ENCODE results near the gene CD82.

CD82 gene

DNA sequence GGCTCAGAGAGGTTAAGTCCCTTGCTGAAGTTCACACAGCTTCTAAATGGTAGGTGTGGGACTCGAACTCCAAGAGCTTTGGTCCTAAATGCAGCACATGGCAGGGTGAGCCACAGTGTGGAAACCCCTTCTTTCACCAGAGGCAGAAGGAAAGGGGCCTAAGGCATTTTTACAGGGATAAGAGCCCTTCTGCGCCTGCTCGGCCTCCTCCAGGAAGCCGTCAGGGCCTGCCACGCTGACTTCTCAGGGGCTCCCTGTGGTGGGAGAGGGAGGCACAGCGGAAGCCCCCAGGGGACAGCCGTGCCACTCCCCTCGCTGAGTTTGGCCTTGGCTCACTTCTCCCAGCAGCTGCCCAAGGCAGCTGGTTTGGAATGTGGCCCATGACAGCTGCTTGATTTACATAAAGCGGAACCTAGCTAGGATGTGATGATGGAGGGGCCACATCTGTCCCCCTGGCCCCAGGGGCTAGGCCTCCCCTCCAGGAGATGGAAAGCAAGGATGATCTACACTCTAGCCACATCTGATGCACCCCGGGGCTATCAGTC, 35.4 kb downstream of the CD82 start:
- Histone ChIP-seq H3K27me3 (ENCODE audit: control insufficient read depth, insufficient read depth, low read length) (no peaks in the 10 kb centered on the region), H3K4me3 (ENCODE audit: low read depth, low read length) (no peak overlapping the region), H3K36me3 (ENCODE audit: control insufficient read depth, insufficient read depth, low read length) (no peaks in the 10 kb centered on the region), H3K4me1 (no peaks in the 10 kb centered on the region), H3K79me2 (no peaks in the 10 kb centered on the region), H3K4me2 (ENCODE audit: low read length) (no peak overlapping the region), H3K27ac (no peak overlapping the region), H3K9me3 (ENCODE audit: control insufficient read depth, low read length) (no peaks in the 10 kb centered on the region), H2AFZ (no peak overlapping the region), H3K9ac (no peak overlapping the region)
- TF ChIP-seq, protein P1, sequence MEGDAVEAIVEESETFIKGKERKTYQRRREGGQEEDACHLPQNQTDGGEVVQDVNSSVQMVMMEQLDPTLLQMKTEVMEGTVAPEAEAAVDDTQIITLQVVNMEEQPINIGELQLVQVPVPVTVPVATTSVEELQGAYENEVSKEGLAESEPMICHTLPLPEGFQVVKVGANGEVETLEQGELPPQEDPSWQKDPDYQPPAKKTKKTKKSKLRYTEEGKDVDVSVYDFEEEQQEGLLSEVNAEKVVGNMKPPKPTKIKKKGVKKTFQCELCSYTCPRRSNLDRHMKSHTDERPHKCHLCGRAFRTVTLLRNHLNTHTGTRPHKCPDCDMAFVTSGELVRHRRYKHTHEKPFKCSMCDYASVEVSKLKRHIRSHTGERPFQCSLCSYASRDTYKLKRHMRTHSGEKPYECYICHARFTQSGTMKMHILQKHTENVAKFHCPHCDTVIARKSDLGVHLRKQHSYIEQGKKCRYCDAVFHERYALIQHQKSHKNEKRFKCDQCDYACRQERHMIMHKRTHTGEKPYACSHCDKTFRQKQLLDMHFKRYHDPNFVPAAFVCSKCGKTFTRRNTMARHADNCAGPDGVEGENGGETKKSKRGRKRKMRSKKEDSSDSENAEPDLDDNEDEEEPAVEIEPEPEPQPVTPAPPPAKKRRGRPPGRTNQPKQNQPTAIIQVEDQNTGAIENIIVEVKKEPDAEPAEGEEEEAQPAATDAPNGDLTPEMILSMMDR (IDR thresholded peaks at IDR 0.05): no peak

DNA sequence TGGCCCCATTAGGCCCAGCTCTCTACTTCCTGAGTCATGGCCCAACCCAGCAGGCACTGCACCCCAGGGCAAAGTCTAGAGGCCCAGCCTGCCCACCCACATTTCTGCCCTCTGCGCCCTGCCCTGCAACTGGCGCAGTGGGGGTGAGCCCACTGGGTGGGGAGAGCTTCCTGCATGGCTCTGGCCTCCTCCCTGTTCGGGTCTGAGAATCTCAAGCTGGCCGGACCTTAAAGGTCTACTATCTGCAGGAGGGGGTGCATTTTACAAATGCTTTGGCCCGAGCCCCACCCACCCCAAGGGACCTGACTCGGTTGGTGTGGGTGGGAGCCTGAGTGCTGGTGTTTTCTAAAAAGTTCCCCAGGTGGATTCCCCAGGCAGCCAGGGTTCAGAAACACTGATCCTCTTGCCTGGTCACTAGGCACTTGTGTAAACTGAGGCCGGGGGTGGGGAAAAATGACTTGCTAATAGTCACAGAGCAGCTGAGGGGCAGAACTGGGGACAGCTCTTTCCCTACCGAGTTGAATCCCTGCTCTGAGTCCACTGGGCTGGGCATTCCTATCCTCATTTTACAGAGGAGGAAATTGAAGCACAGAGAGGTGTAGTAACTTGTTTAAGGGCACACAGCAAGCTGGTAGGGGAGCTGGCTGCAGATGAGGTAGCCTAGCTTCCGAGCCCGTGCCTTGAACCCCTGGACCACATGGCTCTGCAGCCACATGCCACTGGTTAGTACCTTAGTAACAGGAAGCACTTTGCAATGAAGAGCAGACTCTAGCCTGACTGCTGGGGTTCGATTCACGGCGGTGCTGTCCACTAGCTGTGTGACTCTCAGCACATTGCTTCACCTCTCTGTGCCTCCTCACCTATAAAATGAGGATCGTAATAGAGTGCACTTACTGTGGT, 36.3 kb downstream of the CD82 start:
- H3K4me3 ChIP-seq (ENCODE audit: low read depth, low read length): no peak overlapping the region
- no peaks in the 10 kb centered on the region for H3K79me2 ChIP-seq
- H3K36me3 ChIP-seq (ENCODE audit: control insufficient read depth, insufficient read depth, low read length): no peaks in the 10 kb centered on the region
- H3K27ac ChIP-seq: no peak overlapping the region
- H3K4me2 ChIP-seq (ENCODE audit: low read length): no peak overlapping the region
- no peaks in the 10 kb centered on the region for H3K9me3 ChIP-seq (ENCODE audit: control insufficient read depth, low read length)
- H3K9ac ChIP-seq: no peak overlapping the region
- H2AFZ ChIP-seq: no peak overlapping the region
- H3K27me3 ChIP-seq (ENCODE audit: control insufficient read depth, insufficient read depth, low read length): no peaks in the 10 kb centered on the region
- TF ChIP-seq, protein P1 (IDR thresholded peaks at IDR 0.05): no peak
- no peaks in the 10 kb centered on the region for H3K4me1 ChIP-seq

DNA sequence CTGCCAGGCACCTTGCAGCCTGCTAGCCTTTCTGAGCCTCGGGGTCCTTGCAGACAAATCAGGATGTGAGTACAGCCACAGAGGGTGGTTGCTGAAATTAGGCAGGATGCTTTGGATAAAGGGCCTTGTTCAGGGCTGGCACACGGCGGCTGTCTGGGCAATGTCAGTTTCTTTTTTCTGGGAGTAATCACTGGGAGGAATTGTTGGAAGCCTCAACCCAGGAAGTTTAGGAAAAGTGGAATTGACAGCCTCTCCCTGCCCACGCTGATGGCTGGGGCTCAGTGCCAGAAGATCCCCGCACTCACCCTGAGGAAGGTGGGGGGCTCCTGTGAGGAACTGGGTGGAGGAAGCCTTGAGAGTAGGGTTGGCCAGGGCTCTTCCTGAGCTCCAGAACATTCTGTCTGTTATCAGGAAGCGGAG, 37.4 kb downstream of the CD82 start:
- Histone ChIP-seq H3K9ac (no peak overlapping the region), H3K27me3 (ENCODE audit: control insufficient read depth, insufficient read depth, low read length) (no peaks in the 10 kb centered on the region), H2AFZ (no peak overlapping the region), H3K27ac (no peak overlapping the region), H3K79me2 (no peaks in the 10 kb centered on the region), H3K9me3 (ENCODE audit: control insufficient read depth, low read length) (no peaks in the 10 kb centered on the region), H3K4me2 (ENCODE audit: low read length) (no peak overlapping the region), H3K4me3 (ENCODE audit: low read depth, low read length) (no peak overlapping the region), H3K36me3 (ENCODE audit: control insufficient read depth, insufficient read depth, low read length) (no peaks in the 10 kb centered on the region), H3K4me1 (no peaks in the 10 kb centered on the region)
- TF ChIP-seq, protein P1 (IDR thresholded peaks at IDR 0.05): no peak

- no peaks in the 10 kb centered on the region for H3K4me1 ChIP-seq
- H3K9me3 ChIP-seq (ENCODE audit: control insufficient read depth, low read length): no peaks in the 10 kb centered on the region
- H3K4me3 ChIP-seq (ENCODE audit: low read depth, low read length): no peak overlapping the region
- H3K4me2 ChIP-seq (ENCODE audit: low read length): no peak overlapping the region
- TF ChIP-seq, protein P1 (IDR thresholded peaks at IDR 0.05): no peak
- H3K36me3 ChIP-seq (ENCODE audit: control insufficient read depth, insufficient read depth, low read length): no peaks in the 10 kb centered on the region
- H2AFZ ChIP-seq: no peak overlapping the region
- H3K27ac ChIP-seq: no peak overlapping the region
- no peak overlapping the region for H3K9ac ChIP-seq
- no peaks in the 10 kb centered on the region for H3K79me2 ChIP-seq
- no peaks in the 10 kb centered on the region for H3K27me3 ChIP-seq (ENCODE audit: control insufficient read depth, insufficient read depth, low read length)
These were observed 38.7 kb downstream of the CD82 start for GRCh38 chr11:44604171-44604581.
